ENCODE measurements around the gene CHRNB1.

The CHRNB1 gene

GRCh38 chr17:7440834-7441195 is 4.0 kb upstream of the CHRNB1 start:
- Mint-ChIP-seq H3K27me3 (ENCODE audit: low read depth, poor library complexity) (peaks cover 64% of the 10 kb centered on the region), H3K4me1 (peaks cover 71% of the 10 kb centered on the region), H3K9me3 (no peaks in the 10 kb centered on the region), H3K36me3 (ENCODE audit: low read depth) (no peaks in the 10 kb centered on the region), H3K4me3 (peak overlapping the region; percentile 95), H3K27ac (peak overlapping the region; percentile 99)
- no peak for DNase-seq
- no peak for TF ChIP-seq CTCF (IDR thresholded peaks at IDR 0.05)

DNA sequence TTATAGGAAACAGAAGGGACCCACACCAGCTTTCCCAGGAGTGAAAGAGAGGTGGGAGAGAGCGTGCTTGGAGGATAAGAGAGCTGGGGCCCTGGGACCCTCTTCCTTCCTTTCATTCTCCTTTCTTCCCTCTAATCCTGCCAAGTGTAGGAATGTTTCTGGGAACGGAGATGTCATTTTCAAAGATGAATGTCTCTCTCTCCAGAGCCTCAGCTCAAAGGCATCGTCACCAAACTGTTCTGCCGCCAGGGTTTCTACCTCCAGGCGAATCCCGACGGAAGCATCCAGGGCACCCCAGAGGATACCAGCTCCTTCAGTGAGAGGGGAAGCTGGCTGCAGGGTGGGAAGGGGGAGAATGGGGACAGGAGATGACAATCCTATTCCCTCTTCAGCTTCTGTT is 3.6 kb upstream of the CHRNB1 start:
- no peak for TF ChIP-seq CTCF (IDR thresholded peaks at IDR 0.05)
- H3K27ac Mint-ChIP-seq = no peak overlapping the region
- H3K4me3 Mint-ChIP-seq = peak overlapping the region; percentile 95
- H3K4me1 Mint-ChIP-seq = peaks cover 75% of the 10 kb centered on the region
- no peaks in the 10 kb centered on the region for H3K9me3 Mint-ChIP-seq
- H3K27me3 Mint-ChIP-seq (ENCODE audit: low read depth, poor library complexity) = peaks cover 64% of the 10 kb centered on the region
- no peaks in the 10 kb centered on the region for H3K36me3 Mint-ChIP-seq (ENCODE audit: low read depth)
- no peak for DNase-seq

- H3K27ac Mint-ChIP-seq = no peak overlapping the region
- no peaks in the 10 kb centered on the region for H3K9me3 Mint-ChIP-seq
- peaks cover 78% of the 10 kb centered on the region for H3K4me1 Mint-ChIP-seq
- H3K36me3 Mint-ChIP-seq (ENCODE audit: low read depth) = no peaks in the 10 kb centered on the region
- peak overlapping the region; percentile 48 for H3K4me3 Mint-ChIP-seq
- no peak for TF ChIP-seq CTCF (IDR thresholded peaks at IDR 0.05)
- no peak for DNase-seq
- peaks cover 64% of the 10 kb centered on the region for H3K27me3 Mint-ChIP-seq (ENCODE audit: low read depth, poor library complexity)
Measured at GRCh38 chr17:7442142-7442541, 2.7 kb upstream of the CHRNB1 start.

DNA sequence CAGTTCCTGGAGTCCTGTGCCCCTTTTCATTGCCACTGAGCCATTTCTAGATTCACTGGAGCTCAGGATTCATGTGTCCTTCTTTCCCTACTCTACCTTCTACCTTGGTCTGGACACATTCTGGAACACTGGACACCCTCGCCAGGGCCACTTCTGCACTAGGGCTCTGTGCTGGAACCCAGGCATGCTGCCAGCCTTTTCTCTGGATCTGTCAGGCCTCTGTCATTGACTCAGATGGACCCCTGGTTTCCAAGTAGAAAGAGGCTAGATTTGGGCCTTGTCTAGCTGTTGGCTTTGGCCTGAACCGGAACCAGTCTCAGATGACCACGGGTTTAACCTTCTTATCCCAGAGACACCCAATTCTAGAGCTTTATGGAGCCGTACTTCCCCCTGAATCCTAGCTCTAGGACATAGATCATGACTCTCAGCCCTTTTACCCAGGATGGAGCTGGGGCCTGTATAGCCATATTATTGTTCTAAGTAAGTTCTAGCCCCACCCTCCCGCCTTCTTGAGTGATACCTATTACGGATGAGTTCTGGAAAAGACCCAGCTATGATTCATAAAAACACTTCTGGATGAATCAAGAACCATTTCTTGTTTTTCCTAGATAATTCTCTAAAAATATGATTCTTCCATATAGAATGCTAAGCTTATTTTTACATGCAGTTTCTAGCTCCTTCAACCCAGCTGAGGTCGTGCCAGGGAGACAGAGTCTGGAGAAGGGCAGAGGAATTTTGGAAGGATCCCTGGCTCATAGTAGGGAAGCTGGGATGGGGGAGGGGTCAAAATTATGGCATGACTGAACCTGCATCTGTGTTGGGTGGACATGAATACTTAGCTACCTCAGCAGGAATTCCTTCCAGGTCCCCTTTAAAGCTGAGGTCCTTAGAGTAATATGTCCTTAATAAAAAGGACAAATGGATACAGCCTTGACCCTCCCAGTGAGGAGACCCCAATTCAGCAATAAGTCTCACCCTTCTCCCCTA is 1.1 kb upstream of the CHRNB1 start:
- no peaks in the 10 kb centered on the region for H3K9me3 Mint-ChIP-seq
- no peak overlapping the region for H3K27ac Mint-ChIP-seq
- no peak overlapping the region for H3K4me3 Mint-ChIP-seq
- no peak for DNase-seq
- peaks cover 4% of the 10 kb centered on the region for H3K36me3 Mint-ChIP-seq (ENCODE audit: low read depth)
- no peak for TF ChIP-seq CTCF (IDR thresholded peaks at IDR 0.05)
- peaks cover 73% of the 10 kb centered on the region for H3K4me1 Mint-ChIP-seq
- H3K27me3 Mint-ChIP-seq (ENCODE audit: low read depth, poor library complexity) = peaks cover 52% of the 10 kb centered on the region

GRCh38 chr17:7445619-7445968 is 733 bp downstream of the CHRNB1 start:
- TF ChIP-seq CTCF (IDR thresholded peaks at IDR 0.05) = no peak
- Mint-ChIP-seq H3K36me3 (ENCODE audit: low read depth) (peaks cover 5% of the 10 kb centered on the region), H3K4me1 (peaks cover 63% of the 10 kb centered on the region), H3K27ac (peak overlapping the region; percentile 21), H3K27me3 (ENCODE audit: low read depth, poor library complexity) (peaks cover 49% of the 10 kb centered on the region), H3K4me3 (peak overlapping the region; percentile 84), H3K9me3 (no peaks in the 10 kb centered on the region)
- DNase-seq = no peak

DNA sequence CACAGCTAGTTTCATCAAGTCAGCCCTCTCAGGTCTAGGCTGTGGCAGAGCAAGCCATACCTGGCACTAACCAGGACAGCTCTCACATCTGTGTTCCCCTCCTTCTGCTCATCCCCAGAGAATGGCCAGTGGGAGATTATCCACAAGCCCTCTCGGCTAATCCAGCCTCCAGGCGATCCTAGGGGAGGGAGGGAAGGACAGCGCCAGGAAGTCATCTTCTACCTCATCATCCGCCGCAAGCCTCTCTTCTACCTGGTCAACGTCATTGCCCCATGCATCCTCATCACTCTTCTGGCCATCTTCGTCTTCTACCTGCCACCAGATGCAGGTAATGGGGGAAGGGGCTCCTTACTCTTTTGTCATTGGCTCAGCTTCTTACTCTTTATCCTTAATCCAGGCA is 3.6 kb downstream of the CHRNB1 start:
- peaks cover 42% of the 10 kb centered on the region for H3K4me1 Mint-ChIP-seq
- no peak for DNase-seq
- H3K9me3 Mint-ChIP-seq = no peaks in the 10 kb centered on the region
- peaks cover 38% of the 10 kb centered on the region for H3K27me3 Mint-ChIP-seq (ENCODE audit: low read depth, poor library complexity)
- peaks cover 5% of the 10 kb centered on the region for H3K36me3 Mint-ChIP-seq (ENCODE audit: low read depth)
- peak overlapping the region; percentile 37 for H3K4me3 Mint-ChIP-seq
- H3K27ac Mint-ChIP-seq = no peak overlapping the region
- TF ChIP-seq CTCF (IDR thresholded peaks at IDR 0.05) = no peak

Data from nephron progenitor cell (in vitro differentiated cells).